ENCODE data around the gene SRR. TPM values are rescaled to one million over a fixed set of nuclear protein-coding genes. Genes with fewer than 3 reads are reported as not detected.

SRR gene
- total RNA-seq, 1 experiment from 2014 or later, result 37.9 TPM

DNA sequence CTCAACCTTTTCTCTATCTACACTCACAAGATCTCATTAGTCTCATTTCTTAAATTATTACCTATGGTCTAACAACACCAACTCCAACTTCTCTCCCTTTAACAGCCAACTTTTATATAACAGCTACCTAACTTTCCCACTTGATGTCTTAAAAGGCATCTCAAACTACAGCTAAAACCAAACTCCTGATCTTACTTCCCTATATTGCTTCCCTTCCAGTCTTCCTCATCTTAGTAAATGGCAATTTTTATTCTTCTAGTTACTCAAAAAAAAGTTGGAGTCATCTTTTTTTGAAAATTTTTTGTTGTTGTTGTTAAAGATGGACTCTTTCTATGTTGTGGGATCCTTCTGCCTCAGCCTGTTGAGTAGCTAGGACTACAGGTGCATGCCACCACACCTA is 15.3 kb downstream of the SRR start:
- H3K27ac ChIP-seq (ENCODE audit: low read depth, low read length, poor library complexity, severe bottlenecking), result no peak overlapping the region
- TF ChIP-seq, protein P1, sequence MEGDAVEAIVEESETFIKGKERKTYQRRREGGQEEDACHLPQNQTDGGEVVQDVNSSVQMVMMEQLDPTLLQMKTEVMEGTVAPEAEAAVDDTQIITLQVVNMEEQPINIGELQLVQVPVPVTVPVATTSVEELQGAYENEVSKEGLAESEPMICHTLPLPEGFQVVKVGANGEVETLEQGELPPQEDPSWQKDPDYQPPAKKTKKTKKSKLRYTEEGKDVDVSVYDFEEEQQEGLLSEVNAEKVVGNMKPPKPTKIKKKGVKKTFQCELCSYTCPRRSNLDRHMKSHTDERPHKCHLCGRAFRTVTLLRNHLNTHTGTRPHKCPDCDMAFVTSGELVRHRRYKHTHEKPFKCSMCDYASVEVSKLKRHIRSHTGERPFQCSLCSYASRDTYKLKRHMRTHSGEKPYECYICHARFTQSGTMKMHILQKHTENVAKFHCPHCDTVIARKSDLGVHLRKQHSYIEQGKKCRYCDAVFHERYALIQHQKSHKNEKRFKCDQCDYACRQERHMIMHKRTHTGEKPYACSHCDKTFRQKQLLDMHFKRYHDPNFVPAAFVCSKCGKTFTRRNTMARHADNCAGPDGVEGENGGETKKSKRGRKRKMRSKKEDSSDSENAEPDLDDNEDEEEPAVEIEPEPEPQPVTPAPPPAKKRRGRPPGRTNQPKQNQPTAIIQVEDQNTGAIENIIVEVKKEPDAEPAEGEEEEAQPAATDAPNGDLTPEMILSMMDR (conservative IDR thresholded peaks at IDR 0.05; ENCODE audit: low read depth, low read length), result no peak
- TF ChIP-seq EZH2 (IDR thresholded peaks at IDR 0.05; ENCODE audit: borderline replicate concordance, low read depth, low read length, poor library complexity, severe bottlenecking), result no peak
- intact Hi-C loops (cut with micrococcal nuclease; ENCODE audit: unreplicated experiment), result no loop called here
- BruUV-seq (replicated peaks), result no TSS peak
- H3K4me3 ChIP-seq (ENCODE audit: low read depth, low read length, poor library complexity, severe bottlenecking), result no peak overlapping the region
- no peaks in the 10 kb centered on the region for H3K27me3 ChIP-seq (replicated peaks; ENCODE audit: insufficient read depth, low read depth, low read length, poor library complexity)
- ChIA-PET CTCF (no interaction called here), POLR2A (ENCODE audit: low non-redundant PET) (interaction anchor here (0.5 kb wide), 1 partner anchor 8 kb away, joined by 4 read pairs; no protein-coding TSS in a partner anchor)
- H3K36me3 ChIP-seq (ENCODE audit: insufficient read depth, low read length, poor library complexity, severe bottlenecking), result peaks cover 28% of the 10 kb centered on the region
- no peak for DNase-seq (ENCODE audit: low spot score)
- no peaks in the 10 kb centered on the region for H3K9me3 ChIP-seq (ENCODE audit: low read depth, low read length, poor library complexity, severe bottlenecking)
- H3K4me1 ChIP-seq (ENCODE audit: insufficient read depth, low read length, poor library complexity, severe bottlenecking), result no peaks in the 10 kb centered on the region

DNA sequence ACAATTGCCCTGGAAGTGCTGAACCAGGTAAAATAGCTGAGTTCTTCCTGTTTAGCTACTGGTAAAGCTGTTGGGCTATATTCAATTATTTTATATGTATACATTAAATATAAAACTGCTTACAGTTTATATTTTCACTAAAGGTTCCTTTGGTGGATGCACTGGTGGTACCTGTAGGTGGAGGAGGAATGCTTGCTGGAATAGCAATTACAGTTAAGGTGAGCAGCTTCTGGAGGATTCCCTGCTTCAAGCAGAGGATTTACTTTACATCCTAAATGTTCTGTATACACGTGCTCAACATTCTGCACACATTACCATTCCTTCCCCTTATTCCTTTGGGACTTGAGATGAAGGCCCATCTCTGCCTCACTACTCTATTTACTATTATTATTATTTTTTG is 17.6 kb downstream of the SRR start:
- Histone ChIP-seq H3K4me1 (ENCODE audit: insufficient read depth, low read length, poor library complexity, severe bottlenecking) (no peaks in the 10 kb centered on the region), H3K27ac (ENCODE audit: low read depth, low read length, poor library complexity, severe bottlenecking) (no peak overlapping the region), H3K4me3 (ENCODE audit: low read depth, low read length, poor library complexity, severe bottlenecking) (no peak overlapping the region), H3K9me3 (ENCODE audit: low read depth, low read length, poor library complexity, severe bottlenecking) (no peaks in the 10 kb centered on the region), H3K36me3 (ENCODE audit: insufficient read depth, low read length, poor library complexity, severe bottlenecking) (peaks cover 52% of the 10 kb centered on the region), H3K27me3 (replicated peaks; ENCODE audit: insufficient read depth, low read depth, low read length, poor library complexity) (no peaks in the 10 kb centered on the region)
- intact Hi-C loops (cut with micrococcal nuclease; ENCODE audit: unreplicated experiment), result no loop called here
- ChIA-PET CTCF (no interaction called here), POLR2A (ENCODE audit: low non-redundant PET) (interaction anchor here (0.7 kb wide), 1 partner anchor 271 kb away, joined by 4 read pairs; no protein-coding TSS in a partner anchor)
- DNase-seq (ENCODE audit: low spot score), result no peak
- no peak for TF ChIP-seq EZH2 (IDR thresholded peaks at IDR 0.05; ENCODE audit: borderline replicate concordance, low read depth, low read length, poor library complexity, severe bottlenecking)
- TF ChIP-seq, protein P1 (conservative IDR thresholded peaks at IDR 0.05; ENCODE audit: low read depth, low read length), result no peak
- BruUV-seq (replicated peaks), result no TSS peak

GRCh38 chr17:2323629-2324314 is 20.0 kb downstream of the SRR start:
- Histone ChIP-seq H3K4me1 (ENCODE audit: insufficient read depth, low read length, poor library complexity, severe bottlenecking) (no peaks in the 10 kb centered on the region), H3K9me3 (ENCODE audit: low read depth, low read length, poor library complexity, severe bottlenecking) (no peaks in the 10 kb centered on the region), H3K27me3 (replicated peaks; ENCODE audit: insufficient read depth, low read depth, low read length, poor library complexity) (no peaks in the 10 kb centered on the region), H3K27ac (ENCODE audit: low read depth, low read length, poor library complexity, severe bottlenecking) (no peak overlapping the region), H3K4me3 (ENCODE audit: low read depth, low read length, poor library complexity, severe bottlenecking) (no peak overlapping the region), H3K36me3 (ENCODE audit: insufficient read depth, low read length, poor library complexity, severe bottlenecking) (peaks cover 73% of the 10 kb centered on the region)
- TF ChIP-seq, protein P1 (conservative IDR thresholded peaks at IDR 0.05; ENCODE audit: low read depth, low read length), result no peak
- no peak for TF ChIP-seq EZH2 (IDR thresholded peaks at IDR 0.05; ENCODE audit: borderline replicate concordance, low read depth, low read length, poor library complexity, severe bottlenecking)
- intact Hi-C loops (cut with micrococcal nuclease; ENCODE audit: unreplicated experiment), result no loop called here
- no peak for DNase-seq (ENCODE audit: low spot score)
- ChIA-PET POLR2A (ENCODE audit: low non-redundant PET) (no interaction called here), CTCF (no interaction called here)
- TSS peak; percentile 46 for BruUV-seq (replicated peaks)

All from A673 (cell line).